ENCODE measurements around the gene PIK3AP1. TPM values are rescaled to one million over a fixed set of nuclear protein-coding genes. Genes with fewer than 3 reads are reported as not detected.

The PIK3AP1 gene
- total and polyA plus RNA-seq, 10 of the 15 experiments (the other 5 are each of a cell fraction or from before 2014, with no cell fraction given): 26.2 to 306 (median 119) TPM

- TF ChIP-seq TAF1 (IDR thresholded peaks at IDR 0.05; ENCODE audit: borderline replicate concordance, low read depth, low read length) (no peak), FOS (IDR thresholded peaks at IDR 0.05; ENCODE audit: borderline replicate concordance, extremely low read depth, insufficient read length) (no peak), CUX1 (IDR thresholded peaks at IDR 0.05; ENCODE audit: insufficient replicate concordance, low read depth, low read length) (no peak), BACH1 (IDR thresholded peaks at IDR 0.05; ENCODE audit: borderline replicate concordance) (no peak), POLR2AphosphoS2 (IDR thresholded peaks at IDR 0.05; ENCODE audit: low read depth, low read length) (no peak), POLR2A (IDR thresholded peaks at IDR 0.05; ENCODE audit: low read depth, low read length) (no peak), JUND (IDR thresholded peaks at IDR 0.05; ENCODE audit: low read depth, low read length) (no peak), CBX5 (IDR thresholded peaks at IDR 0.05; ENCODE audit: low read depth) (no peak), SUPT20H (IDR thresholded peaks at IDR 0.05; ENCODE audit: borderline replicate concordance, control insufficient read depth, low read depth, low read length) (no peak), ZNF24 (IDR thresholded peaks at IDR 0.05) (no peak), TBL1XR1 (IDR thresholded peaks at IDR 0.05; ENCODE audit: low read depth, low read length) (no peak), PBX3 (IDR thresholded peaks at IDR 0.05; ENCODE audit: insufficient replicate concordance, low read depth, low read length) (no peak), IKZF1 (conservative IDR thresholded peaks at IDR 0.05) (peak; percentile 40; the same call in 1 of the 2 replicates), ATF2 (IDR thresholded peaks at IDR 0.05; ENCODE audit: low read length) (no peak)
- TF ChIP-seq, protein P1, sequence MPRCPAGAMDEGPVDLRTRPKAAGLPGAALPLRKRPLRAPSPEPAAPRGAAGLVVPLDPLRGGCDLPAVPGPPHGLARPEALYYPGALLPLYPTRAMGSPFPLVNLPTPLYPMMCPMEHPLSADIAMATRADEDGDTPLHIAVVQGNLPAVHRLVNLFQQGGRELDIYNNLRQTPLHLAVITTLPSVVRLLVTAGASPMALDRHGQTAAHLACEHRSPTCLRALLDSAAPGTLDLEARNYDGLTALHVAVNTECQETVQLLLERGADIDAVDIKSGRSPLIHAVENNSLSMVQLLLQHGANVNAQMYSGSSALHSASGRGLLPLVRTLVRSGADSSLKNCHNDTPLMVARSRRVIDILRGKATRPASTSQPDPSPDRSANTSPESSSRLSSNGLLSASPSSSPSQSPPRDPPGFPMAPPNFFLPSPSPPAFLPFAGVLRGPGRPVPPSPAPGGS (IDR thresholded peaks at IDR 0.05; ENCODE audit: borderline replicate concordance, insufficient read depth, low read depth, low read length, poor library complexity, severe bottlenecking): no peak
- TF ChIP-seq, protein P2, sequence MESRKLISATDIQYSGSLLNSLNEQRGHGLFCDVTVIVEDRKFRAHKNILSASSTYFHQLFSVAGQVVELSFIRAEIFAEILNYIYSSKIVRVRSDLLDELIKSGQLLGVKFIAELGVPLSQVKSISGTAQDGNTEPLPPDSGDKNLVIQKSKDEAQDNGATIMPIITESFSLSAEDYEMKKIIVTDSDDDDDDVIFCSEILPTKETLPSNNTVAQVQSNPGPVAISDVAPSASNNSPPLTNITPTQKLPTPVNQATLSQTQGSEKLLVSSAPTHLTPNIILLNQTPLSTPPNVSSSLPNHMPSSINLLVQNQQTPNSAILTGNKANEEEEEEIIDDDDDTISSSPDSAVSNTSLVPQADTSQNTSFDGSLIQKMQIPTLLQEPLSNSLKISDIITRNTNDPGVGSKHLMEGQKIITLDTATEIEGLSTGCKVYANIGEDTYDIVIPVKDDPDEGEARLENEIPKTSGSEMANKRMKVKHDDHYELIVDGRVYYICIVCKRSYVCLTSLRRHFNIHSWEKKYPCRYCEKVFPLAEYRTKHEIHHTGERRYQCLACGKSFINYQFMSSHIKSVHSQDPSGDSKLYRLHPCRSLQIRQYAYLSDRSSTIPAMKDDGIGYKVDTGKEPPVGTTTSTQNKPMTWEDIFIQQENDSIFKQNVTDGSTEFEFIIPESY (IDR thresholded peaks at IDR 0.05): no peak
- TF ChIP-seq, protein P3, sequence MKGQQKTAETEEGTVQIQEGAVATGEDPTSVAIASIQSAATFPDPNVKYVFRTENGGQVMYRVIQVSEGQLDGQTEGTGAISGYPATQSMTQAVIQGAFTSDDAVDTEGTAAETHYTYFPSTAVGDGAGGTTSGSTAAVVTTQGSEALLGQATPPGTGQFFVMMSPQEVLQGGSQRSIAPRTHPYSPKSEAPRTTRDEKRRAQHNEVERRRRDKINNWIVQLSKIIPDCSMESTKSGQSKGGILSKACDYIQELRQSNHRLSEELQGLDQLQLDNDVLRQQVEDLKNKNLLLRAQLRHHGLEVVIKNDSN (IDR thresholded peaks at IDR 0.05; ENCODE audit: borderline replicate concordance, extremely low read length, insufficient read depth, low read depth, low read length): no peak
Observed at GRCh38 chr10:96706331-96706853, 13.9 kb downstream of the PIK3AP1 start (continued).

Measured in GM12878 (cell line).